ENCODE measurements around the gene RANBP3L.

RANBP3L gene

DNA sequence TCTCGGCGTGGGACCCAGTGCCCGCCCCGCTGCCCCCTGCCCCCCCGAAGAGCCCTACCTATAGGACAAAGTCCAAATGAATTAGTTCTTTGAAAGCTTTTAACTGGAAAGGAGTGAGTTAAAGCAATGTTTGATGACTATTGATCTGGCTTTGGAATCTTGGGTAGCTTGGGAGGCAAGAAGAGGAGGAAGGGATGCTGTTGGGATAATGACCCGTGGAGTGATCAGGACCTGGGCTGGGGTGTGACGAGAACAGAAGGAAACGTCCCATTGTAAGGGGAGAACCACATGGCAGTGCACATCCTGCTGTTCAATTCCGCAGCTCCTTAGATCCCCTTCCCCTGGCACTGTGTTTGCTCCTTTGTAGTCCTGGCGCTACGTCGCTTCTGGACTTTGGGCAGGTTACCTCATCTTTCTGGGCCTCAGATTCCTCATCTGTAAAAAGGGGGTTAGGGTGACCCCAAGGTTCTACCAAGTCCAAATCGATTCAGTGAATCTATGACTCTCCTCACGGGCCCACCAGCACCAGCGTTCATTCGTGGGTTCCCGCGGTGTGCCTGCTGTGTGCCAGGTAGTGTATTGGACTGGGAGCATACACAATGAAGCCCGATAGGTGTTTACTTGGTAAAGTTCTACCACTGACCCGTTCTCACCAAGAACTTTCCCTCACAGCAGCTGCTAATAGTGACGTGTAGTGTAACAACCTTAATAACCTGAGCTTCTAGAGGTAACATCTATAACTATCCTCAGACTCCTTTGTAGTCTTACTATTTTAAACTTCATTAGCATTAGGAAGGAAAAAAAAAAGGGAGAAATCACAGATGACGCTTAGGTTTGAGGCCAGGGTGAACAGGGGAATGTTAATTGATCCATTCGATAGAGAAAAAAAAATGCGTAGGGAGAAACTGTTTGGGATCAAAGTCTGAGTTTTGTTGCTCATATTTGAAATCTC is 58.9 kb downstream of the RANBP3L start:
- FAIRE-seq, result no peak

- peak; percentile 99 for FAIRE-seq
These were observed 59.8 kb downstream of the RANBP3L start, which contains the start of gene NADK2 for GRCh38 chr5:36241631-36242533. Gene NADK2 (minus strand): TSS chr5:36241925. CDS start chr5:36241798, 127 bp downstream.

GRCh38 chr5:36240779-36241630 is 60.7 kb downstream of the RANBP3L start:
- FAIRE-seq, result no peak

GRCh38 chr5:36239370-36240293 is 62.1 kb downstream of the RANBP3L start:
- FAIRE-seq, result no peak

- no peak for FAIRE-seq
These were observed 63.0 kb downstream of the RANBP3L start for GRCh38 chr5:36238502-36239295.

- no peak for FAIRE-seq
These were observed 64.0 kb downstream of the RANBP3L start for GRCh38 chr5:36237751-36238150.

DNA sequence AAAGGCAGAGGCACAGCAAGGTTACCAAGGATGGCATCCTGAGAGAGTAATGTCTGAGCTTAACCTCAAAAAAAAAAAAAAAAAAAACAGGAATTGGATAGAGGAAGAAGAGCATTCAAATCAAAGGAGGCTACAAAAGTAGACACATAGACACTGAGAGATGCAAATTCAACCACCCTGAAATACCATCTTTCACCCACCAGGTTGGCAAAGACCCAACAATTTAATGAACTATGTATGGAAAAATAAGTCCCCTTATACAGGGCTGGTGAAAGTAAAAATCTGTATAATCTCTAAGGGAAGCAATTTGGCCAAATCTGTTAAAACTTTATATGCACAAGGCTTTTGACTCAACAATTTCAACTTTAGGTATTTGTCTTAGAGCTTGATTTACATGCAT is 64.9 kb downstream of the RANBP3L start:
- no peak for FAIRE-seq

GRCh38 chr5:36232533-36232932 is 69.2 kb downstream of the RANBP3L start:
- FAIRE-seq, result no peak

DNA sequence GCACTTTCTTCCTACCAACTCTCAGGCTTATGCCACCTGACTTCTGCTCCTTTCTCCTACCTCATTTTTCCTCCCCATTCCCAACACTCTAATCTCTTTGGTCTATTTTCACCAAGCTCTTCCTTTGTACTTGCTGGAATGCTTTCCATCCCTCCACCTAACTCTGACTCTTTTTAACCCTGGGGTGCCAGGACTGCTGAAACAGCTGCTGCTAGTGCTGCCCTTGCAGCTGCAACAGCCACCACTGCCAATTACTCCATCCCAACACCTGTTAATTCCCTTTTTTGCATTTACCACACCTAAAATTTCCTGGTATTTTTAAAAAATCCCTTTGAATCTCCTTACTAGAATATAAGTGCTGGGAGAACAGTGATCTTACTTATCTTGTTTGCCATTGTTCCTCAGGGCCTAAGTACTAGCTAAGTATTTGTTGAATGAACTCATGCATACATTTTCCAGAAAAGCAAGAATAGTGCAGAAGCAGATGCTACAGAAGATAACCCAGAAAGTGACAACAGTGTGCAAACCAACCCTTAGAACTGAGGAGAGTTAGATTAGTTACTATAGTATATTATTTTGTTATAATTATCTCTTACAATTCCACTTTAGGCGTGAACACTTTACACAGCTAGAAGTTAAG is 71.4 kb downstream of the RANBP3L start:
- FAIRE-seq, result no peak

DNA sequence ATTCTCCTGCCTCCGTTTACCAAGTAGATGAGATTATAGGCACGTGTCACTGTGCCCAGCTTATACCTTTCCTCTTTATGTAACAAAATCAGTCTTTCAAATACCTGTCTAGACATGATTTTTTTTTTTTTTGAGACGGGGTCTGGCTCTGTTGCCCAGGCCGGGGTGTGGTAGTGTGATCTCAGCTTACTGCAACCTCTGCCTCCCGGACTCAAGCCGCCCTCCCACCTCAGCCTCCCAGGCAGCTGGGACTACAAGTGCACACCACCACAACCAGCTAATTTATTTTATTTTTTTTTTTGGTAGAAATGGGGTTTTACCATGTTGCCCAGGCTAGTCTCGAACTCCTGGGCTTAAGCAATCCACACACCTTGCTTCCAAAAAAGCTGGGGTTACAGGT is 73.2 kb downstream of the RANBP3L start:
- no peak for FAIRE-seq

DNA sequence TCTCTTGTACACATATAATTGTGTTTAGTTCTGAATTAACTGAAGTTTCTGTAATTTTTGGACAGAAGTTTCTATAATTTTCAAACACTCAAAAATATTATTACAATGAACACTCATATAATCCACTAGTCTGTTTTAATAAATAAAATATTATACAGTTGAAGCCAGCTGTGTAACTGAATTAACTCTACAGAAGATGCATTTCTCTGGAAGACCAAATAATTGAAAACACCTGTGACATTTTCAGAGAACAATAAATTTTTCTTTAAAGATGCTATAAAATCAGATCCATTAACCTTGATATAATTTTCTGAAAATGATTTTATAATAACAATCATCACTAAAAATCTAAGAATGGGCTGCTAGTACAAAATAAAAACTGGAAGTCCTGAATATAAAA is 74.7 kb downstream of the RANBP3L start:
- FAIRE-seq, result no peak

GRCh38 chr5:36222620-36223019 is 79.1 kb downstream of the RANBP3L start:
- FAIRE-seq, result no peak

DNA sequence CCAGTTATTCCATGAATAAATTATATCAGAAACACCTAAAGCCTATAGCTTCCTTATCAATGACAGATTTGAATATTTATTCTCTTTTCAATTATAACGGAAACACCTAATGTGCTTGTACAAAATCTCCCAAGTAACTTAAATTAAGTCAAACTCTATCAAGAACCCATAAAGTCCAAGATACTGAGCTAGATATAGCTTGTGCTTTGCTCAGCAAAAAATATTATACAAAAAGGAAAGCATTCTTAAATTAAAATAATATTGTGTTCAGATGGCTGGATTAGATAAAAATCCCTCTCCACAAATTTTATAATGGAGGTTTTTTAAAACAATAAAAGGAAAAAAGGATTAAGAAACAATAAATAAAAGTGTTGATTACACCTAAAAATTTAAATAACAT is 83.7 kb downstream of the RANBP3L start:
- FAIRE-seq, result peak; percentile 27

DNA sequence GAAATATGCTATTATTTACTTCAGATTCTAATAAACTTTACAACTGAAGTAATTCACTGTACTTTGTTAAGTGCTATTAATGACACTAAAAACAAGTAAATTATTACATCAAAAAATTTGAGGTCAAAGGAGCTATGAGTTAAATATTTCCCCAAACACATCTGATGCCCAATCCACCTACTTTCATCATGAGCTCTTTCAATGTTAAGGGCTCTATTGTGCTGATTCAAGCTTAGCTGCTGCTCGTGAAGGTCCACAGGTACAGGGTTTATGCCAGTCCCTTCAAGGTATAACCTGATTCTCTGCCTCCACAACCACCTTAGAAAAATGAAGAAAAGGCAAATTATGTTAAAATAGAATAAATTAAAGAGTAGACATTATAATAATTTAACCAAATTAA is 84.1 kb downstream of the RANBP3L start:
- no peak for FAIRE-seq

DNA sequence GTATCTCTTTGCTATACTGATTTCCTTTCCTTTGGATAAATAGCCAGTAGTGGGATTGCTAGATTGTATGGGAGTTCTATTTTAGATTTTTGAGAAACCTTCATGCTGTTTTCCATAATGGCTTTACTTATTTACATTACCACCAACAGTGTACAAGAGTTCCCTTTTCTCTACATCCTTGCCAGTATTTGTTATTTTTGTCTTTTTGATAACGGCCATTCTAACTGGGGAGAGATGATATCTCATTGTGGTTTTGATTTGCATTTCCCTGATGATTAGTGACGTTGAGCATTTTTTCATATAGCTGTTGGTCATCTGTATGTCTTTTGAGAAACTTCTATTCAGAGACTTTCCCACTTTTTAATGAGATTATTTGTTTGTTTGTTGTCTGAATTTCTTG is 85.8 kb downstream of the RANBP3L start:
- no peak for FAIRE-seq

- no peak for FAIRE-seq
These were observed 87.3 kb downstream of the RANBP3L start for GRCh38 chr5:36214436-36214835.

GRCh38 chr5:36209664-36210063 is 92.0 kb downstream of the RANBP3L start:
- FAIRE-seq, result peak; percentile 34

GRCh38 chr5:36208786-36209185 is 92.9 kb downstream of the RANBP3L start:
- FAIRE-seq, result no peak

- FAIRE-seq, result no peak
These were observed 94.8 kb downstream of the RANBP3L start for GRCh38 chr5:36206913-36207312.

DNA sequence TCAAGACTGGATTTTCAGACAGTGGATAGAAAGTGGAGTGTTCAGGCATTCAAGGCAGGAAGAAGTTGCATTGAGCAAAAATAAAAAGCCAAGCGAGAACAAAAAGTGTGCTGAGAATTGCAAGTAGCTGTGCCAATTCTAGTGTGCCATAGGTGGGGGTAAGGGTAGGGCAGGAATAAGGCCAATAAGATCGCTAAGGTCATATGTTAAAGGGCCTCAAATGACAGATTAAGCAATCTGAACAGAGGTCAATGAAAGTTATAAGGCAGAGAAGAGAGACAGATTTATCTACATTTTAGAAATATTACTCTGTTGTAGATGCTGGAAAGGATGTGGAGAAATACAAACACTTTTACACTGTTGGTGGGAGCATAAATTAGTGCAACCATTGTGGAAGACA is 96.4 kb downstream of the RANBP3L start:
- no peak for FAIRE-seq

Measured in G401.6 (cell line).